HG03442 (cell line): ENCODE measurements around the gene PIK3R6.

Experiments
- ATAC-seq: cut with Tn5 transposase; IDR thresholded peaks from one replicate; pipeline ENCODE4 v1.9.1; 2021; ENCODE audit warnings: mild to moderate bottlenecking, moderate library complexity; ENCODE audit not compliant: unreplicated experiment

Gene PIK3R6

DNA sequence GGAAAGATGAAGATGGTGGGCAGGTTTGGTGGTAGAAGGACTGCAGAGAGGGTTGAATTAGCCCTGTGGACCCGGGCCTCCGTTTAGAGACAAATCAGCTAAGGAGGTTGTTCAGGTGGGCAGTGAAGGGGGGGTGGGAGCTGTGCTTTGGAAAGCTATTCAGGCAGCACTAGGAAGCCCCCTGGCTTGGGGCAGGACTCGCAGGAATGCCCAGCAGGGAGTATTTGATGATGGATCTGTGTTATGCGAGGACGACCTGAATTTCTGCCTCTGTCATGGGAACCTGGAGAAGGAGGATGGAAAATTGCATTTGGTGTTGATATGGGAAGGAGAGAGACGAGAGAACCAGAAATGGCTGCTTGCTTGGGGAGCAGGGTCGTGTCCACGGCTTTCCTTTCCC lies 112.6 kb downstream of the PIK3R6 start:
- ATAC-seq = no peak

- ATAC-seq = no peak
These were observed 113.5 kb downstream of the PIK3R6 start for GRCh38 chr17:8753976-8754440.

GRCh38 chr17:8753136-8753975 lies 114.1 kb downstream of the PIK3R6 start:
- no peak for ATAC-seq
